HepG2 (cell line): ENCODE measurements around the gene SETD5.

Source experiments
- ELK4 ChIP-seq: sonication (generic); formaldehyde crosslinking; IDR thresholded peaks from 2 replicates; pipeline ENCODE4 v1.9.0; 2021; ENCODE audit warnings: missing genetic modification reagents, borderline replicate concordance
- ETV6 ChIP-seq: sonication (generic); formaldehyde crosslinking; conservative IDR thresholded peaks from 2 replicates; pipeline ENCODE4 v1.4.0; 2020; ENCODE audit warnings: missing genetic modification reagents
- MAZ ChIP-seq, 2 experiments: sonication (generic) in 1 of 2; formaldehyde crosslinking in 1 of 2; IDR thresholded peaks; 2 replicates each; pipeline versions ENCODE4 v1.5.0 to v1.6.1; 2012 to 2020; ENCODE audit warnings: low read depth in 2 of 2, mild to moderate bottlenecking in 2 of 2, borderline replicate concordance in 1 of 2, improper control_type of control experiment in 1 of 2, low read length in 1 of 2, missing genetic modification reagents in 1 of 2, moderate library complexity in 1 of 2
- NCOR1 ChIP-seq: fragments of 200-600 bp; sonication (generic); IDR thresholded peaks from 2 replicates; pipeline ENCODE4 v1.7.0; 2017; ENCODE audit warnings: antibody characterized with exemption, low read length, borderline replicate concordance
- POLR2A ChIP-seq, 2 experiments: IDR thresholded peaks; 2 replicates each; pipeline ENCODE4 v1.6.1; 2011; ENCODE audit warnings: low read depth in 2 of 2, low read length in 2 of 2, mild to moderate bottlenecking in 1 of 2, moderate library complexity in 1 of 2; ENCODE audit not compliant: insufficient read depth in 1 of 2
- TAF1 ChIP-seq: sonication (generic); formaldehyde crosslinking; IDR thresholded peaks from 2 replicates; pipeline ENCODE4 v1.4.0; 2020; ENCODE audit warnings: missing genetic modification reagents
- TCF7L2 ChIP-seq: IDR thresholded peaks from 2 replicates; pipeline ENCODE4 v1.6.1; 2011; ENCODE audit warnings: mild to moderate bottlenecking, low read depth, low read length, moderate library complexity
- TEAD3 ChIP-seq: optimal IDR thresholded peaks from 2 replicates; pipeline ENCODE3; 2016; ENCODE audit warnings: borderline replicate concordance
- U2AF2 ChIP-seq: fragments of 200-400 bp; formaldehyde crosslinking; IDR thresholded peaks from 2 replicates; pipeline ENCODE4 v1.6.1; 2017; ENCODE audit warnings: low read depth, mild to moderate bottlenecking, low read length
- ZNF256 ChIP-seq: sonication (generic); formaldehyde crosslinking; conservative IDR thresholded peaks from 2 replicates; pipeline ENCODE4 v1.4.0; 2020; ENCODE audit warnings: missing genetic modification reagents
- ZNF530 ChIP-seq: sonication (generic); formaldehyde crosslinking; IDR thresholded peaks from 2 replicates; pipeline ENCODE4 v1.5.0; 2020; ENCODE audit warnings: low read depth, mild to moderate bottlenecking, missing genetic modification reagents
- TF ChIP-seq, protein P1 (sequence below): sonication (generic); formaldehyde crosslinking; IDR thresholded peaks from 2 replicates; pipeline ENCODE4 v1.5.0; 2020; ENCODE audit warnings: missing genetic modification reagents
- TF ChIP-seq, protein P2 (sequence below): sonication (generic); formaldehyde crosslinking; IDR thresholded peaks from 2 replicates; pipeline ENCODE4 v1.5.0; 2020; ENCODE audit warnings: mild to moderate bottlenecking, missing genetic modification reagents, moderate library complexity
- TF ChIP-seq, protein P3 (sequence below): sonication (generic); formaldehyde crosslinking; IDR thresholded peaks from 2 replicates; pipeline ENCODE4 v1.4.0; 2020; ENCODE audit warnings: mild to moderate bottlenecking, missing genetic modification reagents

DNA sequence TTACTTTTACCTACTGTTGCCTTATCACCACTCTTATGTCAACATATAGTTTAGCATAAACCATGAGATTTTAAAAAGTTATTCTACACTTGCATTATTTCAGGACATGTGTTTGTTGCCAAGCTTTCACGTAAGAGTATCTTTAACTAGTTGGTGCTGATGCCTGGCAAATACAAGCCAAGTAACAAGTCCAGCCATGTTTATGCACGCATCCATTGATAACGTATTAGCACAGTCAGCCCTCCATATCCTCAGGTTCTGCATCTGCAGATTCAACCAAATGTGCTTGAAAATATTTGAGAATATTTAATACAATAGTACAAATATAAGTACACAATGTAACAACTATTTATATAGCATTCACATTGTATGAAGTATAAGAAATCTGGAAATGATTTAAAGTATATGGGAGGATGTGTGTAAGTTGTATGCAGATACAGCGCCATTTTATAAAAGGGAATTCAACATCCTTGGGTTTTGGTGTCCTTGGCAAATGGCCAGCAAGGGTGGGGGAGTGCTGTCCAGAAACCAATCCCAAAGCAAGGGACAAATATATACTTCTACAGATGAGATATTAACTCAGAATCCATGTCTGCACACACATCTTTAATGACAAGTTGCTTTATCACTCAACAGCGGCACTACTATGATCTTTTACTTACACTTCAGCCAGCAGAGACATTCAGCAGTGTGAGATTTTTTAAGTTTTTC is 8.7 kb upstream of the SETD5 start:
- no peak for TF ChIP-seq ETV6 (CRISPR knock-in tag)
- no peak for TF ChIP-seq MAZ (IDR thresholded peaks at IDR 0.05; ENCODE audit: borderline replicate concordance, low read depth, low read length)
- no peak for TF ChIP-seq MAZ (CRISPR knock-in tag; IDR thresholded peaks at IDR 0.05; ENCODE audit: low read depth)
- TF ChIP-seq, protein P1, sequence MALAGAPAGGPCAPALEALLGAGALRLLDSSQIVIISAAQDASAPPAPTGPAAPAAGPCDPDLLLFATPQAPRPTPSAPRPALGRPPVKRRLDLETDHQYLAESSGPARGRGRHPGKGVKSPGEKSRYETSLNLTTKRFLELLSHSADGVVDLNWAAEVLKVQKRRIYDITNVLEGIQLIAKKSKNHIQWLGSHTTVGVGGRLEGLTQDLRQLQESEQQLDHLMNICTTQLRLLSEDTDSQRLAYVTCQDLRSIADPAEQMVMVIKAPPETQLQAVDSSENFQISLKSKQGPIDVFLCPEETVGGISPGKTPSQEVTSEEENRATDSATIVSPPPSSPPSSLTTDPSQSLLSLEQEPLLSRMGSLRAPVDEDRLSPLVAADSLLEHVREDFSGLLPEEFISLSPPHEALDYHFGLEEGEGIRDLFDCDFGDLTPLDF = no peak
- no peak for TF ChIP-seq ZNF530 (CRISPR knock-in tag)
- TF ChIP-seq, protein P2, sequence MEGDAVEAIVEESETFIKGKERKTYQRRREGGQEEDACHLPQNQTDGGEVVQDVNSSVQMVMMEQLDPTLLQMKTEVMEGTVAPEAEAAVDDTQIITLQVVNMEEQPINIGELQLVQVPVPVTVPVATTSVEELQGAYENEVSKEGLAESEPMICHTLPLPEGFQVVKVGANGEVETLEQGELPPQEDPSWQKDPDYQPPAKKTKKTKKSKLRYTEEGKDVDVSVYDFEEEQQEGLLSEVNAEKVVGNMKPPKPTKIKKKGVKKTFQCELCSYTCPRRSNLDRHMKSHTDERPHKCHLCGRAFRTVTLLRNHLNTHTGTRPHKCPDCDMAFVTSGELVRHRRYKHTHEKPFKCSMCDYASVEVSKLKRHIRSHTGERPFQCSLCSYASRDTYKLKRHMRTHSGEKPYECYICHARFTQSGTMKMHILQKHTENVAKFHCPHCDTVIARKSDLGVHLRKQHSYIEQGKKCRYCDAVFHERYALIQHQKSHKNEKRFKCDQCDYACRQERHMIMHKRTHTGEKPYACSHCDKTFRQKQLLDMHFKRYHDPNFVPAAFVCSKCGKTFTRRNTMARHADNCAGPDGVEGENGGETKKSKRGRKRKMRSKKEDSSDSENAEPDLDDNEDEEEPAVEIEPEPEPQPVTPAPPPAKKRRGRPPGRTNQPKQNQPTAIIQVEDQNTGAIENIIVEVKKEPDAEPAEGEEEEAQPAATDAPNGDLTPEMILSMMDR (CRISPR knock-in tag) = no peak
- TF ChIP-seq TCF7L2 = no peak
- TF ChIP-seq TAF1 (CRISPR knock-in tag) = no peak
- TF ChIP-seq NCOR1 = no peak
- TF ChIP-seq, protein P3, sequence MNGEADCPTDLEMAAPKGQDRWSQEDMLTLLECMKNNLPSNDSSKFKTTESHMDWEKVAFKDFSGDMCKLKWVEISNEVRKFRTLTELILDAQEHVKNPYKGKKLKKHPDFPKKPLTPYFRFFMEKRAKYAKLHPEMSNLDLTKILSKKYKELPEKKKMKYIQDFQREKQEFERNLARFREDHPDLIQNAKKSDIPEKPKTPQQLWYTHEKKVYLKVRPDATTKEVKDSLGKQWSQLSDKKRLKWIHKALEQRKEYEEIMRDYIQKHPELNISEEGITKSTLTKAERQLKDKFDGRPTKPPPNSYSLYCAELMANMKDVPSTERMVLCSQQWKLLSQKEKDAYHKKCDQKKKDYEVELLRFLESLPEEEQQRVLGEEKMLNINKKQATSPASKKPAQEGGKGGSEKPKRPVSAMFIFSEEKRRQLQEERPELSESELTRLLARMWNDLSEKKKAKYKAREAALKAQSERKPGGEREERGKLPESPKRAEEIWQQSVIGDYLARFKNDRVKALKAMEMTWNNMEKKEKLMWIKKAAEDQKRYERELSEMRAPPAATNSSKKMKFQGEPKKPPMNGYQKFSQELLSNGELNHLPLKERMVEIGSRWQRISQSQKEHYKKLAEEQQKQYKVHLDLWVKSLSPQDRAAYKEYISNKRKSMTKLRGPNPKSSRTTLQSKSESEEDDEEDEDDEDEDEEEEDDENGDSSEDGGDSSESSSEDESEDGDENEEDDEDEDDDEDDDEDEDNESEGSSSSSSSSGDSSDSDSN (CRISPR knock-in tag) = no peak
- no peak for TF ChIP-seq ZNF256 (CRISPR knock-in tag)
- no peak for TF ChIP-seq ELK4 (CRISPR knock-in tag)
- TF ChIP-seq TEAD3 (CRISPR knock-in tag) = no peak
- no peak for TF ChIP-seq POLR2A (IDR thresholded peaks at IDR 0.05; ENCODE audit: insufficient read depth in 1 of 2, low read depth in 2 of 2, low read length in 2 of 2)
- TF ChIP-seq U2AF2 = no peak
